CD4-positive, alpha-beta T cell treated with Interferon gamma for 1 hour (primary cell): ENCODE data around the gene USP7.
"Not testable (repeated sequence)": the region's sequence is repeated elsewhere in the genome, so short reads cannot be mapped to it uniquely, and the experiment has no call there.

Source experiments
- DNase-seq: peaks from one replicate; pipeline ENCODE4 v3.0.0-alpha.2; 2020

USP7 gene

GRCh38 chr16:8872967-8873865 lies 90.5 kb downstream of the USP7 start:
- no peak for DNase-seq

- no peak for DNase-seq
Measured at GRCh38 chr16:8872071-8872470, 91.6 kb downstream of the USP7 start.

- DNase-seq, result not testable (repeated sequence)
Measured at GRCh38 chr16:8869988-8870241, 93.8 kb downstream of the USP7 start.

GRCh38 chr16:8869212-8869987 lies 94.3 kb downstream of the USP7 start:
- no peak for DNase-seq

- DNase-seq, result peak; percentile 83
Measured at GRCh38 chr16:8868416-8869211, 95.1 kb downstream of the USP7 start, which contains the start of gene CARHSP1. TSS of gene CARHSP1 (minus strand) at chr16:8869006. CDS start at chr16:8859328, 9,678 bp downstream.

- peak; percentile 49 for DNase-seq
Measured at GRCh38 chr16:8867932-8868415, 95.7 kb downstream of the USP7 start.

- DNase-seq, result no peak
Measured at GRCh38 chr16:8867216-8867931, 96.3 kb downstream of the USP7 start.

- no peak for DNase-seq
Measured at GRCh38 chr16:8866884-8867215, 96.9 kb downstream of the USP7 start.

GRCh38 chr16:8866118-8866883 lies 97.4 kb downstream of the USP7 start:
- DNase-seq, result no peak

- DNase-seq, result no peak
Measured at GRCh38 chr16:8865145-8865882, 98.4 kb downstream of the USP7 start.

GRCh38 chr16:8864480-8865110 lies 99.1 kb downstream of the USP7 start:
- no peak for DNase-seq

GRCh38 chr16:8863594-8864424 lies 99.9 kb downstream of the USP7 start:
- no peak for DNase-seq

GRCh38 chr16:8862309-8863130 lies 101.2 kb downstream of the USP7 start:
- no peak for DNase-seq

- DNase-seq, result no peak
Measured at GRCh38 chr16:8861563-8862308, 102.0 kb downstream of the USP7 start.

- DNase-seq, result no peak
Measured at GRCh38 chr16:8859913-8860881, 103.5 kb downstream of the USP7 start.
